ENCODE measurements around the gene ZNF134. TPM values are rescaled to one million over a fixed set of nuclear protein-coding genes. Genes with fewer than 3 reads are reported as not detected.

ZNF134 gene
- total and polyA plus RNA-seq, 2 donors (not counting 3 experiments of a cell fraction or from before 2014, with no cell fraction given) = 6.4 to 12.3 TPM

DNA sequence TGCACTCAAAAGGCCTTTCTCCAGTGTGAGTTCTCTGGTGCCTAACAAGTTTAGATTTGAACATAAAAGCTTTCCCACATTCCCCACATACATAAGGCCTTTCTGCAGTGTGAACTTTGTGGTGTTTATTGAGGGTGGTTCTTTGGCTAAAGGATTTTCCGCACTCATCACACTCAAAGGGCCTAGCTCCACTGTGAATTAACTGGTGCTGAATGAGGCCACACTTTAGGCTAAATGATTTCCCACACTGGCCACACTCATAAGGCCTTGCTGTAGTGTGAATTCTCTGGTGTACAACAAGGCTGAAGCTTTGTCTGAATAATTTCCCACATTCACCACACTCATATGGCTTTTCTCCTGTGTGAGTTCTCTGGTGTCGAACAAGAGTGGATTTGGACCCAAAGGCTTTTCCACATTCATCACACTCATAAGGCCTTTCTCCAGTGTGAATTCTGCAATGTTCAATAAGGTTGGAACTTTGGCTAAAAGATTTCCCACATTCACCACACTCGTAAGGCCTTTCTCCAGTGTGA lies 41.6 kb upstream of the ZNF134 start:
- Histone ChIP-seq H3K27ac (ENCODE audit: insufficient read depth, low read depth, low read length) (no peak overlapping the region), H3K4me3 (replicated peaks in 1 of 3; ENCODE audit: insufficient read depth in 1 of 3, low read depth in 1 of 3, low read length in 3 of 3) (no peak overlapping the region), H2AFZ (ENCODE audit: low read depth, low read length) (no peak overlapping the region), H4K20me1 (replicated peaks; ENCODE audit: control insufficient read depth, extremely low read depth, insufficient read depth, low read length) (no peaks in the 10 kb centered on the region), H3K4me2 (ENCODE audit: insufficient read depth, low read length) (no peak overlapping the region), H3K4me1 (ENCODE audit: control insufficient read depth, extremely low read depth, insufficient read depth, low read length) (peaks cover under 1% of the 10 kb centered on the region), H3K36me3 (ENCODE audit: control insufficient read depth in 2 of 2, extremely low read depth in 1 of 2, insufficient read depth in 2 of 2, low read length in 2 of 2) (peaks cover 13 to 29% of the 10 kb centered on the region in 2 experiments), H3K9ac (replicated peaks; ENCODE audit: extremely low read depth, insufficient read depth, low read length) (no peak overlapping the region), H3K27me3 (ENCODE audit: control insufficient read depth in 2 of 2, insufficient read depth in 2 of 2, low read length in 2 of 2) (no peaks in the 10 kb centered on the region), H3K9me3 (replicated peaks; ENCODE audit: control insufficient read depth, insufficient read depth, low read length) (peaks cover 24% of the 10 kb centered on the region), H3K79me2 (ENCODE audit: control insufficient read depth, insufficient read depth, low read length) (peaks cover under 1% of the 10 kb centered on the region), H3K9me1 (replicated peaks; ENCODE audit: control insufficient read depth, extremely low read depth, insufficient read depth, low read length) (no peaks in the 10 kb centered on the region)
- FAIRE-seq (no peak), DNase-seq (ENCODE audit: low read depth, low spot score) (no peak)
- intact Hi-C loops (cut with micrococcal nuclease) = no loop called here
- dilution Hi-C loops (cut with MboI; ENCODE audit: extremely low pct_ligation_motif_present, low sequenced_read_pairs) = no loop called here
- no TSS peak for BruUV-seq (replicated peaks)
- no peak for TF ChIP-seq POLR2A (IDR thresholded peaks at IDR 0.05; ENCODE audit: low read depth, low read length)
- no peak for TF ChIP-seq FOS (IDR thresholded peaks at IDR 0.05; ENCODE audit: borderline replicate concordance, insufficient read depth, low read length)
- TF ChIP-seq, protein P1, sequence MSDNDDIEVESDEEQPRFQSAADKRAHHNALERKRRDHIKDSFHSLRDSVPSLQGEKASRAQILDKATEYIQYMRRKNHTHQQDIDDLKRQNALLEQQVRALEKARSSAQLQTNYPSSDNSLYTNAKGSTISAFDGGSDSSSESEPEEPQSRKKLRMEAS (IDR thresholded peaks at IDR 0.05; ENCODE audit: insufficient read depth, insufficient read length) = no peak
- TF ChIP-seq JUN (IDR thresholded peaks at IDR 0.05; ENCODE audit: borderline replicate concordance, insufficient read depth, insufficient read length, low read depth) = no peak
- no peak for TF ChIP-seq GATA2 (IDR thresholded peaks at IDR 0.05; ENCODE audit: insufficient read depth, insufficient read length, low read depth, low read length)
- TF ChIP-seq MYC (IDR thresholded peaks at IDR 0.05; ENCODE audit: low read depth, low read length) = no peak
- POLR2A ChIA-PET = no interaction called here
- CTCF ChIA-PET = no interaction called here

- intact Hi-C loops (cut with micrococcal nuclease) (loop anchor here (5.0 kb wide), 1 partner anchor 49 kb away; the partner anchor contains the start of gene ZNF549), dilution Hi-C loops (cut with MboI; ENCODE audit: extremely low pct_ligation_motif_present, low sequenced_read_pairs) (no loop called here)
- no peak overlapping the region for H3K27ac ChIP-seq (ENCODE audit: insufficient read depth, low read depth, low read length)
- no peak overlapping the region for H3K9ac ChIP-seq (replicated peaks; ENCODE audit: extremely low read depth, insufficient read depth, low read length)
- H3K4me3 ChIP-seq (replicated peaks in 1 of 3; ENCODE audit: insufficient read depth in 1 of 3, low read depth in 1 of 3, low read length in 3 of 3) = no peak overlapping the region
- no TSS peak for BruUV-seq (replicated peaks)
- H3K79me2 ChIP-seq (ENCODE audit: control insufficient read depth, insufficient read depth, low read length) = peaks cover 3% of the 10 kb centered on the region
- H3K9me1 ChIP-seq (replicated peaks; ENCODE audit: control insufficient read depth, extremely low read depth, insufficient read depth, low read length) = no peaks in the 10 kb centered on the region
- H3K4me2 ChIP-seq (ENCODE audit: insufficient read depth, low read length) = no peak overlapping the region
- H3K4me1 ChIP-seq (ENCODE audit: control insufficient read depth, extremely low read depth, insufficient read depth, low read length) = peaks cover 10% of the 10 kb centered on the region
- ChIA-PET POLR2A (no interaction called here), CTCF (no interaction called here)
- no peak for DNase-seq (ENCODE audit: low read depth, low spot score)
- no peak overlapping the region for H2AFZ ChIP-seq (ENCODE audit: low read depth, low read length)
- peaks cover 13 to 29% of the 10 kb centered on the region in 2 experiments for H3K36me3 ChIP-seq (ENCODE audit: control insufficient read depth in 2 of 2, extremely low read depth in 1 of 2, insufficient read depth in 2 of 2, low read length in 2 of 2)
- no peak for FAIRE-seq
- TF ChIP-seq GATA2 (IDR thresholded peaks at IDR 0.05; ENCODE audit: insufficient read depth, insufficient read length, low read depth, low read length) (no peak), JUN (IDR thresholded peaks at IDR 0.05; ENCODE audit: borderline replicate concordance, insufficient read depth, insufficient read length, low read depth) (no peak), POLR2A (IDR thresholded peaks at IDR 0.05; ENCODE audit: low read depth, low read length) (no peak), EZH2 (IDR thresholded peaks at IDR 0.05; ENCODE audit: borderline replicate concordance, low read depth, low read length, severe bottlenecking) (no peak), MYC (IDR thresholded peaks at IDR 0.05; ENCODE audit: low read depth, low read length) (no peak), FOS (IDR thresholded peaks at IDR 0.05; ENCODE audit: borderline replicate concordance, insufficient read depth, low read length) (no peak), POLR2AphosphoS5 (IDR thresholded peaks at IDR 0.05; ENCODE audit: insufficient read depth, low read depth, low read length) (no peak), CTCF (IDR thresholded peaks at IDR 0.05; ENCODE audit: extremely low read depth in 1 of 2, insufficient read depth in 1 of 2, low read depth in 1 of 2, low read length in 2 of 2) (no peak)
- TF ChIP-seq, protein P1 (IDR thresholded peaks at IDR 0.05; ENCODE audit: insufficient read depth, insufficient read length) = no peak
- no peaks in the 10 kb centered on the region for H3K27me3 ChIP-seq (ENCODE audit: control insufficient read depth in 2 of 2, insufficient read depth in 2 of 2, low read length in 2 of 2)
- no peaks in the 10 kb centered on the region for H4K20me1 ChIP-seq (replicated peaks; ENCODE audit: control insufficient read depth, extremely low read depth, insufficient read depth, low read length)
- H3K9me3 ChIP-seq (replicated peaks; ENCODE audit: control insufficient read depth, insufficient read depth, low read length) = peaks cover 21% of the 10 kb centered on the region
These were observed 37.4 kb upstream of the ZNF134 start for GRCh38 chr19:57576661-57577060.
